HTR-8/SVneo (cell line): ENCODE data around the gene TBX20.

Experiments used
- DNase-seq: peaks from one replicate; pipeline ENCODE4 v3.0.0; 2011; ENCODE audit warnings: low spot score, mixed read lengths; ENCODE audit not compliant: insufficient read length
- FAIRE-seq: peaks from 2 replicates; lab custom pipeline; 2011; peaks lifted over from hg19 to GRCh38; lab: Jason Lieb, UNC

The TBX20 gene

GRCh38 chr7:35253710-35254495 lies at the start of gene TBX20:
TBX20 (minus strand) TSS chr7:35254100; CDS start chr7:35253620, 480 bp downstream.
- DNase-seq (no peak), FAIRE-seq (no peak)

- FAIRE-seq: no peak
Measured at GRCh38 chr7:35289376-35289775, 35.5 kb upstream of the TBX20 start.

GRCh38 chr7:35286986-35287385 lies 33.1 kb upstream of the TBX20 start:
- FAIRE-seq: no peak
- DNase-seq: no peak

More at GRCh38 chr7:35289376-35289775, 35.5 kb upstream of the TBX20 start:
- no peak for DNase-seq

- DNase-seq (no peak), FAIRE-seq (no peak)
Measured at GRCh38 chr7:35286422-35286821, 32.5 kb upstream of the TBX20 start.

- FAIRE-seq (no peak), DNase-seq (no peak)
Measured at GRCh38 chr7:35285799-35286198, 31.9 kb upstream of the TBX20 start.

- FAIRE-seq: no peak
- DNase-seq: no peak
Measured at GRCh38 chr7:35280902-35281301, 27.0 kb upstream of the TBX20 start.

GRCh38 chr7:35277359-35277758 lies 23.5 kb upstream of the TBX20 start:
- DNase-seq (no peak), FAIRE-seq (no peak)

- FAIRE-seq: no peak
- DNase-seq: no peak
Measured at GRCh38 chr7:35272246-35272645, 18.3 kb upstream of the TBX20 start.

- peak; percentile 13 for FAIRE-seq
- DNase-seq: no peak
Measured at GRCh38 chr7:35268953-35269352, 15.1 kb upstream of the TBX20 start.

- no peak for FAIRE-seq
Measured at GRCh38 chr7:35267411-35267810, 13.5 kb upstream of the TBX20 start.

GRCh38 chr7:35263396-35263795 lies 9.5 kb upstream of the TBX20 start:
- no peak for FAIRE-seq

More at GRCh38 chr7:35267411-35267810, 13.5 kb upstream of the TBX20 start:
- no peak for DNase-seq

GRCh38 chr7:35261476-35262285 lies 7.8 kb upstream of the TBX20 start:
- no peak for DNase-seq
- FAIRE-seq: no peak

More at GRCh38 chr7:35263396-35263795, 9.5 kb upstream of the TBX20 start:
- no peak for DNase-seq

GRCh38 chr7:35261041-35261440 lies 7.1 kb upstream of the TBX20 start:
- DNase-seq: no peak
- FAIRE-seq: no peak

GRCh38 chr7:35260246-35260645 lies 6.3 kb upstream of the TBX20 start:
- no peak for FAIRE-seq
- DNase-seq: no peak

GRCh38 chr7:35259523-35259908 lies 5.6 kb upstream of the TBX20 start:
- FAIRE-seq (no peak), DNase-seq (no peak)

- DNase-seq (no peak), FAIRE-seq (no peak)
Measured at GRCh38 chr7:35258868-35259522, 5.1 kb upstream of the TBX20 start.

GRCh38 chr7:35258125-35258867 lies 4.4 kb upstream of the TBX20 start:
- no peak for DNase-seq

GRCh38 chr7:35257251-35258124 lies 3.6 kb upstream of the TBX20 start:
- no peak for DNase-seq
- no peak for FAIRE-seq

More at GRCh38 chr7:35258125-35258867, 4.4 kb upstream of the TBX20 start:
- FAIRE-seq: no peak
